Sigmoid colon (tissue), 4 donors: Measurements from ENCODE around the gene RALB.

ENCODE experiments used
- EP300 ChIP-seq, 4 donors: sonication (generic); formaldehyde crosslinking; IDR thresholded peaks; one replicate each; pipeline ENCODE4 v1.6.1; 2017; ENCODE audit warnings: antibody characterized with exemption in 4 of 4
- POLR2A ChIP-seq, 2 donors: fragments of 450-650 bp; IDR thresholded peaks; one replicate each; pipeline ENCODE4 v1.6.1; 2016; ENCODE audit warnings: antibody characterized with exemption in 2 of 2, mild to moderate bottlenecking in 2 of 2, moderate library complexity in 2 of 2
- POLR2AphosphoS5 ChIP-seq, 4 donors: sonication (generic); formaldehyde crosslinking; IDR thresholded peaks; one replicate each; pipeline ENCODE4 v1.6.1; 2017; ENCODE audit warnings: antibody characterized with exemption in 4 of 4
- TF ChIP-seq, protein P1 (sequence below), 4 experiments: fragments of 450-650 bp in 3 of 4; fragments of 200-600 bp in 1 of 4; IDR thresholded peaks; one replicate each; pipeline ENCODE4 v1.5.1; 2016 to 2019; ENCODE audit warnings: antibody characterized with exemption in 4 of 4, mild to moderate bottlenecking in 3 of 4, moderate library complexity in 2 of 4

- TF ChIP-seq POLR2A (IDR thresholded peaks at IDR 0.05) (no peak), EP300 (IDR thresholded peaks at IDR 0.05) (no peak), POLR2AphosphoS5 (IDR thresholded peaks at IDR 0.05) (no peak)
- TF ChIP-seq, protein P1, sequence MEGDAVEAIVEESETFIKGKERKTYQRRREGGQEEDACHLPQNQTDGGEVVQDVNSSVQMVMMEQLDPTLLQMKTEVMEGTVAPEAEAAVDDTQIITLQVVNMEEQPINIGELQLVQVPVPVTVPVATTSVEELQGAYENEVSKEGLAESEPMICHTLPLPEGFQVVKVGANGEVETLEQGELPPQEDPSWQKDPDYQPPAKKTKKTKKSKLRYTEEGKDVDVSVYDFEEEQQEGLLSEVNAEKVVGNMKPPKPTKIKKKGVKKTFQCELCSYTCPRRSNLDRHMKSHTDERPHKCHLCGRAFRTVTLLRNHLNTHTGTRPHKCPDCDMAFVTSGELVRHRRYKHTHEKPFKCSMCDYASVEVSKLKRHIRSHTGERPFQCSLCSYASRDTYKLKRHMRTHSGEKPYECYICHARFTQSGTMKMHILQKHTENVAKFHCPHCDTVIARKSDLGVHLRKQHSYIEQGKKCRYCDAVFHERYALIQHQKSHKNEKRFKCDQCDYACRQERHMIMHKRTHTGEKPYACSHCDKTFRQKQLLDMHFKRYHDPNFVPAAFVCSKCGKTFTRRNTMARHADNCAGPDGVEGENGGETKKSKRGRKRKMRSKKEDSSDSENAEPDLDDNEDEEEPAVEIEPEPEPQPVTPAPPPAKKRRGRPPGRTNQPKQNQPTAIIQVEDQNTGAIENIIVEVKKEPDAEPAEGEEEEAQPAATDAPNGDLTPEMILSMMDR (IDR thresholded peaks at IDR 0.05), result no peak
Observed at GRCh38 chr2:120261387-120262006, 8.8 kb downstream of the RALB start.
